SU-DHL-6 (cell line): ENCODE measurements around the gene TVP23A.

Source experiments
- H2AFZ ChIP-seq: fragments of 200-600 bp; sonication (generic); 2 replicates; pipeline ENCODE4 v1.6.1; 2014; ENCODE audit warnings: low read depth, mild to moderate bottlenecking, moderate library complexity, mixed read lengths, antibody characterized with exemption, low read length; ENCODE audit not compliant: severe bottlenecking
- H3F3A ChIP-seq: fragments of 200-600 bp; shearing (Covaris generic); 2 replicates; pipeline ENCODE4 v1.6.0; 2016; ENCODE audit warnings: antibody characterized with exemption, mild to moderate bottlenecking; ENCODE audit not compliant: insufficient read depth
- H3K27ac ChIP-seq: fragments of 200-600 bp; sonication (generic); 2 replicates; pipeline ENCODE4 v1.5.1; 2016; ENCODE audit warnings: low read depth, mild to moderate bottlenecking, low read length, moderate library complexity, mixed read lengths
- H3K27me3 ChIP-seq: fragments of 200-600 bp; sonication (generic), shearing (Covaris generic); 2 replicates; pipeline ENCODE4 v1.6.0; 2014; ENCODE audit warnings: mild to moderate bottlenecking, low read length
- H3K36me3 ChIP-seq: fragments of 200-600 bp; sonication (generic); 2 replicates; pipeline ENCODE4 v1.6.1; 2014; ENCODE audit warnings: mild to moderate bottlenecking, low read length, mixed read lengths
- H3K4me2 ChIP-seq: fragments of 300-600, 200-600 bp; shearing (Covaris generic), sonication (generic); 2 replicates; pipeline ENCODE4 v1.6.0; 2014; ENCODE audit warnings: low read length, low read depth, mild to moderate bottlenecking; ENCODE audit not compliant: poor library complexity, severe bottlenecking
- H3K4me3 ChIP-seq: fragments of 200-600 bp; sonication (generic); 2 replicates; pipeline ENCODE4 v1.5.1; 2014; ENCODE audit warnings: antibody characterized with exemption, low read length, mild to moderate bottlenecking, mixed read lengths; ENCODE audit not compliant: insufficient read depth, poor library complexity, severe bottlenecking
- H3K79me2 ChIP-seq: fragments of 200-600 bp; sonication (generic); 2 replicates; pipeline ENCODE4 v1.6.1; 2014; ENCODE audit warnings: mild to moderate bottlenecking, low read length, moderate library complexity; ENCODE audit not compliant: insufficient read depth
- H3K9ac ChIP-seq: fragments of 200-600 bp; sonication (generic); 2 replicates; pipeline ENCODE4 v1.7.0; 2014; ENCODE audit warnings: mild to moderate bottlenecking, low read length
- H3K9me2 ChIP-seq: fragments of 200-600 bp; sonication (generic); replicated peaks from 2 replicates; pipeline ENCODE4 v1.6.1; 2014; ENCODE audit warnings: low read length; ENCODE audit not compliant: insufficient read depth
- H3K9me3 ChIP-seq: fragments of 200-600 bp; sonication (generic); 2 replicates; pipeline ENCODE4 v1.6.1; 2014; ENCODE audit warnings: low read length, mixed read lengths; ENCODE audit not compliant: insufficient read depth
- H4K20me1 ChIP-seq: fragments of 200-600 bp; sonication (generic); 2 replicates; pipeline ENCODE4 v1.6.1; 2014; ENCODE audit warnings: low read depth, mild to moderate bottlenecking, antibody characterized with exemption, low read length, moderate library complexity, mixed read lengths
- EZH2phosphoT487 ChIP-seq: fragments of 200-600 bp; sonication (generic), shearing (Covaris generic); conservative IDR thresholded peaks from 2 replicates; pipeline ENCODE4 v1.6.1; 2018; ENCODE audit warnings: mild to moderate bottlenecking, antibody characterized with exemption, low read length, moderate library complexity, mixed read lengths
- TF ChIP-seq, protein P1 (sequence below): fragments of 200-600 bp; sonication (generic); IDR thresholded peaks from one replicate; pipeline ENCODE4 v1.5.1; 2017; ENCODE audit warnings: antibody characterized with exemption, mild to moderate bottlenecking, low read length, moderate library complexity; ENCODE audit not compliant: insufficient read depth, poor library complexity, severe bottlenecking

TVP23A gene

DNA sequence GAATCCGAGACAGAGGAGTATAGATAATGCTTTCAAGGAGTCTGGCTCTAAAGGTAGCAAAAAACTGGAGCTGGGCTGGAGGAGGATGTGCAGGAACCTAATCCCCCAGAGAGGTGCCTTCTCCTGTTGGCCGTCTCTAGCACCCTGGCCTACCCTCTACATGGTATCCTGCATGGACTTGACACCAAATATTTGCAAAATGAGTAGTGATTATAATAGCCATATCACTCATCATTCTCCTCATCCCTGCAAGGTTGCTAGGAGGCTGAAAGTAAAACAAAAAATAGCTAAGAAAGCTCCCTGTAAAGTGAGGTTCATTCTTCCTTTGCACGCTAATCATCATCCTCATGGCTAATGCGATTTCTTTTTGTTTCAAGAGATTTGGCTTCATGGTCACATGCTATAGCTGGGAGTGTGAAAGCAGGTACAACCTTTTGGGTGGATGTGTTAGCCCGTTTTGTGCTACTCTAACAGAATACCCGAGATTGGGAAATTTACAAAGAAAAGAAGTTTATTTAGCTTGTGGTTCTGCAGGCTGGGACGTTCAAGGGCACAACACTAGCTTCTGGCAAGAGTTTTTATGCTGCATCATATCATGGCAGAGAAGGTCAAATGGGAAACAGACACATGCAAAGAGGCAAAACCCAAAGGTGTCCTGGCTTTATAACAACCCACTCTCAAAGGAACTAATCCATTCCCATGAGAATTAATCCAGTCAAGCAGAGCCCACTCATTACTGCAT lies 31.3 kb upstream of the TVP23A start:
- H3F3A ChIP-seq, result no peaks in the 10 kb centered on the region
- H2AFZ ChIP-seq, result no peak overlapping the region
- no peaks in the 10 kb centered on the region for H3K9me3 ChIP-seq
- no peak overlapping the region for H3K27ac ChIP-seq
- H3K9ac ChIP-seq, result no peak overlapping the region
- no peak overlapping the region for H3K4me3 ChIP-seq
- no peaks in the 10 kb centered on the region for H3K27me3 ChIP-seq
- H4K20me1 ChIP-seq, result no peaks in the 10 kb centered on the region
- H3K36me3 ChIP-seq, result no peaks in the 10 kb centered on the region
- TF ChIP-seq, protein P1, sequence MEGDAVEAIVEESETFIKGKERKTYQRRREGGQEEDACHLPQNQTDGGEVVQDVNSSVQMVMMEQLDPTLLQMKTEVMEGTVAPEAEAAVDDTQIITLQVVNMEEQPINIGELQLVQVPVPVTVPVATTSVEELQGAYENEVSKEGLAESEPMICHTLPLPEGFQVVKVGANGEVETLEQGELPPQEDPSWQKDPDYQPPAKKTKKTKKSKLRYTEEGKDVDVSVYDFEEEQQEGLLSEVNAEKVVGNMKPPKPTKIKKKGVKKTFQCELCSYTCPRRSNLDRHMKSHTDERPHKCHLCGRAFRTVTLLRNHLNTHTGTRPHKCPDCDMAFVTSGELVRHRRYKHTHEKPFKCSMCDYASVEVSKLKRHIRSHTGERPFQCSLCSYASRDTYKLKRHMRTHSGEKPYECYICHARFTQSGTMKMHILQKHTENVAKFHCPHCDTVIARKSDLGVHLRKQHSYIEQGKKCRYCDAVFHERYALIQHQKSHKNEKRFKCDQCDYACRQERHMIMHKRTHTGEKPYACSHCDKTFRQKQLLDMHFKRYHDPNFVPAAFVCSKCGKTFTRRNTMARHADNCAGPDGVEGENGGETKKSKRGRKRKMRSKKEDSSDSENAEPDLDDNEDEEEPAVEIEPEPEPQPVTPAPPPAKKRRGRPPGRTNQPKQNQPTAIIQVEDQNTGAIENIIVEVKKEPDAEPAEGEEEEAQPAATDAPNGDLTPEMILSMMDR, result no peak
- no peak for TF ChIP-seq EZH2phosphoT487
- no peaks in the 10 kb centered on the region for H3K79me2 ChIP-seq
- no peaks in the 10 kb centered on the region for H3K9me2 ChIP-seq
- H3K4me2 ChIP-seq, result no peak overlapping the region

DNA sequence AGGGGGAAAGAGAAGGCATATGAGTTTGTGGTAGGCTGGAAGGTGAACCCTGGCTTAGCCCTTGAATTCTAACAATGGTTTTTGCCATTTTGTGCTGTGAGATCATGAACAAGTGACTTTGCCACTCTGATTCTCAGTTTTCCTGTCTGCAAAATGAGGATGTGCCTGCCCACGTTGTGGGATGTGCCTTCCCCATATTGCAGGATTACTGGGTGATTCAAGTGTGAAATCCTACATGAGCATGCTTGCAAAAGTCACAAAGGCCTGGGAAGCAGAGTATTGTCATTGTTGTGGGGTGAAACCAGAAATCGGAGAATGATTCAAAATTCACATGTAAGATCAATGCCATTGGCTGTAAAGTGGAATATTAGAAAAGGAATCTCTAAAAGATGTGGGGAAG lies 28.6 kb upstream of the TVP23A start:
- Histone ChIP-seq H3K9me2 (no peaks in the 10 kb centered on the region), H2AFZ (no peak overlapping the region), H3K4me3 (no peak overlapping the region), H4K20me1 (no peaks in the 10 kb centered on the region), H3K36me3 (no peaks in the 10 kb centered on the region), H3K4me2 (no peak overlapping the region), H3K79me2 (no peaks in the 10 kb centered on the region), H3K27ac (no peak overlapping the region), H3K9ac (no peak overlapping the region), H3K27me3 (no peaks in the 10 kb centered on the region), H3F3A (no peaks in the 10 kb centered on the region), H3K9me3 (no peaks in the 10 kb centered on the region)
- TF ChIP-seq, protein P1, result no peak
- no peak for TF ChIP-seq EZH2phosphoT487

DNA sequence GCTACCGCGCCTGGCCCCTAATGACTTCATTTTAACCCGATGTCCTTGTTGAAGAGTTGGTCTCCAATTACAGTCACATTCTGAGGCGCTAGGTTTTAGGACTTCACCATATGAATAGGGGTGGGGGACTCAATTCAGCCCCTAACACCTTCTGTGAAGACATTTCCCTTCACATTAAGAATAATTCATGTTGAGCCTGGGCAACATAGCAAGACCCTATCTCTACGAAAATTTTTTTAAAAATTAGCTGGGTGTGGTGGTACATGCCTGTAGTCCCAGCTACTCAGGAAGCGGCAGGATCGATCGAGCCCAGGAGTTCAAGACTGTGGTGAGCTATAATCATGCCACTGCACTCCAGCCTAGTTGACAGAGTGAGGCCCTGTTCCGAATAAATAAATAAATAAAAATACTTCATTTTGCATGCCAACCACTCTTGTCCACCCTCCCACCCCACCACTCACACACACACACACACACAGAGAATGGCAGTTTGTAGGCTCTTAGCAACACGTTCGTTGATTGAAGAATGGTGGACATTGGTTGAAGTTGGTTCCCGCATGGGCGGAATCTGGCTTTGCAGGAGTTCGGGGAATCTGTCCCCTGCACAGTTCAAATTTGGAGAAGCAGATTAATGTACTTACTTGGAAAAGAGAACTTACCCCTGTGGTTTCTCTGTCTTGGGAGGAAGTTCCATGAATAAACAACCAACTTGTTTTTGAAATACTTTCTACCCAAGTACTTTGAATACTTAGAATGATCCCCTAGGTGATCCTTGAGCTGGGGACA lies 27.8 kb upstream of the TVP23A start:
- no peak overlapping the region for H3K9ac ChIP-seq
- no peaks in the 10 kb centered on the region for H3K79me2 ChIP-seq
- TF ChIP-seq, protein P1, result no peak
- no peak for TF ChIP-seq EZH2phosphoT487
- H4K20me1 ChIP-seq, result no peaks in the 10 kb centered on the region
- no peak overlapping the region for H2AFZ ChIP-seq
- H3K9me2 ChIP-seq, result no peaks in the 10 kb centered on the region
- H3K9me3 ChIP-seq, result no peaks in the 10 kb centered on the region
- no peak overlapping the region for H3K4me2 ChIP-seq
- no peaks in the 10 kb centered on the region for H3K36me3 ChIP-seq
- no peak overlapping the region for H3K4me3 ChIP-seq
- no peaks in the 10 kb centered on the region for H3F3A ChIP-seq
- no peaks in the 10 kb centered on the region for H3K27me3 ChIP-seq
- no peak overlapping the region for H3K27ac ChIP-seq
